CD4-positive, alpha-beta T cell treated with Interleukin-17A for 4 hours (primary cell): ENCODE results near the gene OR5M3.

Experiments
- DNase-seq: peaks from one replicate; pipeline ENCODE4 v3.0.0-alpha.2; 2020; ENCODE audit warnings: mixed read lengths

The OR5M3 gene

GRCh38 chr11:56473252-56473651 lies at the start of gene OR5M3:
Gene OR5M3 (minus strand): TSS chr11:56473352. CDS start chr11:56470497, 2,855 bp downstream.
- DNase-seq = no peak

- DNase-seq = no peak
These were observed 48.9 kb upstream of the OR5M3 start for GRCh38 chr11:56522008-56522407.

- no peak for DNase-seq
These were observed 40.1 kb upstream of the OR5M3 start for GRCh38 chr11:56513280-56513679.

GRCh38 chr11:56509439-56509838 lies 36.3 kb upstream of the OR5M3 start:
- no peak for DNase-seq

GRCh38 chr11:56497010-56497409 lies 23.9 kb upstream of the OR5M3 start:
- DNase-seq = no peak

GRCh38 chr11:56495117-56495516 lies 22.0 kb upstream of the OR5M3 start:
- DNase-seq = no peak

GRCh38 chr11:56491270-56491669 lies 18.1 kb upstream of the OR5M3 start, which contains the start of gene OR5M8:
Gene OR5M8 (minus strand): TSS chr11:56491370. CDS start chr11:56491370, 0 bp downstream.
- DNase-seq = no peak

GRCh38 chr11:56486801-56487200 lies 13.6 kb upstream of the OR5M3 start:
- no peak for DNase-seq

GRCh38 chr11:56474729-56475235 lies 1.6 kb upstream of the OR5M3 start:
- DNase-seq = no peak

- DNase-seq = no peak
These were observed 16.1 kb downstream of the OR5M3 start for GRCh38 chr11:56457076-56457475.

- DNase-seq = no peak
These were observed 19.6 kb downstream of the OR5M3 start for GRCh38 chr11:56453521-56453920.
